C4-2B (cell line): Measurements from ENCODE around the gene B4GALNT3.
A peak's percentile ranks its signal among the peaks of the same experiment; 100 is the strongest.

Source experiments
- H3K27ac ChIP-seq: fragments of 450-650 bp; 2 replicates; pipeline ENCODE4 v1.5.1; 2017
- CTCF ChIP-seq: fragments of 450-650 bp; conservative IDR thresholded peaks from 2 replicates; pipeline ENCODE4 v1.5.1; 2017; ENCODE audit warnings: mild to moderate bottlenecking
- ZFX ChIP-seq: fragments of 450-650 bp; IDR thresholded peaks from 2 replicates; pipeline ENCODE4 v1.6.1; 2017

B4GALNT3 gene

GRCh38 chr12:480831-481816 is 21.4 kb downstream of the B4GALNT3 start:
- TF ChIP-seq ZFX (no peak), CTCF (no peak)
- no peak overlapping the region for H3K27ac ChIP-seq

GRCh38 chr12:482061-482460 is 22.3 kb downstream of the B4GALNT3 start:
- TF ChIP-seq CTCF (no peak), ZFX (no peak)
- no peak overlapping the region for H3K27ac ChIP-seq

GRCh38 chr12:484096-484495 is 24.4 kb downstream of the B4GALNT3 start:
- H3K27ac ChIP-seq: no peak overlapping the region
- TF ChIP-seq ZFX (no peak), CTCF (no peak)

GRCh38 chr12:490260-490659 is 30.5 kb downstream of the B4GALNT3 start:
- no peak for TF ChIP-seq CTCF
- TF ChIP-seq ZFX: no peak
- H3K27ac ChIP-seq: no peak overlapping the region

GRCh38 chr12:495466-495865 is 35.7 kb downstream of the B4GALNT3 start:
- TF ChIP-seq ZFX (no peak), CTCF (no peak)
- peak overlapping the region; percentile 4; the same call in 1 of the 2 replicates for H3K27ac ChIP-seq

- no peak for TF ChIP-seq CTCF
- no peak for TF ChIP-seq ZFX
- no peak overlapping the region for H3K27ac ChIP-seq
Observed at GRCh38 chr12:496736-497135, 37.0 kb downstream of the B4GALNT3 start.

- no peak overlapping the region for H3K27ac ChIP-seq
- TF ChIP-seq ZFX (no peak), CTCF (no peak)
Observed at GRCh38 chr12:497501-498160, 37.9 kb downstream of the B4GALNT3 start.
